ENCODE results near the gene SLC24A5. TPM values are rescaled to one million over a fixed set of nuclear protein-coding genes. Genes with fewer than 3 reads are reported as not detected.

SLC24A5 gene
- total and polyA plus RNA-seq, 7 donors, result not detected

DNA sequence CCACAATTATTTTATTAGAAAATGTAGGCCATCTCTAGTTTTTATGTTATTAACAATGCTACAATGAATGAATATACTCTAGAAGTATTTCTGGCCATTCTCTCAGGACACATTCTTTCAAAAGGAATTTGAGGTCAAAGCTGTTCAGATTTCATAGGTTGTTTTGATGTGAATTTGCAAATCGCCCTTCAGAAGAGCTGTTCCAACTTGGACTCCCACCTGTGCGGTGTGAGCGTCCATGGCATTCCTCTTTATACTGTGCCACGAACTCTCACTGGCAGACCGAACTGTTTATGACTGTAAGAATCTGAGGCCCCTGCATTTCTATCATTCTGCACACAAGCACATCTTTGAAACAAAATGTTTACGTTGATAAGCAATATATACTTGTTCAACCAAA, 18.6 kb upstream of the SLC24A5 start:
- TF ChIP-seq, protein P1, sequence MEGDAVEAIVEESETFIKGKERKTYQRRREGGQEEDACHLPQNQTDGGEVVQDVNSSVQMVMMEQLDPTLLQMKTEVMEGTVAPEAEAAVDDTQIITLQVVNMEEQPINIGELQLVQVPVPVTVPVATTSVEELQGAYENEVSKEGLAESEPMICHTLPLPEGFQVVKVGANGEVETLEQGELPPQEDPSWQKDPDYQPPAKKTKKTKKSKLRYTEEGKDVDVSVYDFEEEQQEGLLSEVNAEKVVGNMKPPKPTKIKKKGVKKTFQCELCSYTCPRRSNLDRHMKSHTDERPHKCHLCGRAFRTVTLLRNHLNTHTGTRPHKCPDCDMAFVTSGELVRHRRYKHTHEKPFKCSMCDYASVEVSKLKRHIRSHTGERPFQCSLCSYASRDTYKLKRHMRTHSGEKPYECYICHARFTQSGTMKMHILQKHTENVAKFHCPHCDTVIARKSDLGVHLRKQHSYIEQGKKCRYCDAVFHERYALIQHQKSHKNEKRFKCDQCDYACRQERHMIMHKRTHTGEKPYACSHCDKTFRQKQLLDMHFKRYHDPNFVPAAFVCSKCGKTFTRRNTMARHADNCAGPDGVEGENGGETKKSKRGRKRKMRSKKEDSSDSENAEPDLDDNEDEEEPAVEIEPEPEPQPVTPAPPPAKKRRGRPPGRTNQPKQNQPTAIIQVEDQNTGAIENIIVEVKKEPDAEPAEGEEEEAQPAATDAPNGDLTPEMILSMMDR (IDR thresholded peaks at IDR 0.05), result no peak
- Histone ChIP-seq H3K4me1 (no peaks in the 10 kb centered on the region), H3K9me3 (no peaks in the 10 kb centered on the region), H3K27me3 (ENCODE audit: insufficient read depth in 3 of 3, low read length in 2 of 3) (peaks cover 0 to 7% (median 0%) of the 10 kb centered on the region in 3 donors), H3K27ac (no peak overlapping the region), H3K36me3 (ENCODE audit: insufficient read depth in 1 of 2, low read depth in 1 of 2) (no peaks in the 10 kb centered on the region), H3K4me3 (no peak overlapping the region)
- DNase-seq, result no peak
- intact Hi-C loops (cut with DNase I), result no loop called here
- 52 to 68% (median 62%) methylated on average over 6 of the region's 6 CpGs for WGBS, 3 donors
- no peak for ATAC-seq

DNA sequence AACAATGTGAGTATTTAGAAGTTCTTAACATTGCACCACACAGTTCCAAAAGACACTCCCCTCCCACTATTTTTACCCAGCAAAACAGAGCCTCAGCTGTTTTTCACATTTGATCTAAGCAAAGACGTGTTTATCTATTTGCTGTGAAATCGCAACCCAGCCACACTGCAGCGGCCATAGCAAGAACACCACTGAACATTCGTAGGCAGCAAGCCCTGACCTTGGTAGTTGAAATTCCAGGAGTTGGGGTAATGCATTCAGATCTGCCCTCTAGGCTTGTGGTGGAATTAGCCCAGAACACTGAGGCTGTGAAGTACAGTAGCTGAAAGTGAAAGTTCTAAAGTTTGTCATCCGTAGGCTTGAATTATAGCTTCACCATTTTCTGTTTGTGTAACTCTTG, 17.1 kb upstream of the SLC24A5 start:
- intact Hi-C loops (cut with DNase I), result no loop called here

DNA sequence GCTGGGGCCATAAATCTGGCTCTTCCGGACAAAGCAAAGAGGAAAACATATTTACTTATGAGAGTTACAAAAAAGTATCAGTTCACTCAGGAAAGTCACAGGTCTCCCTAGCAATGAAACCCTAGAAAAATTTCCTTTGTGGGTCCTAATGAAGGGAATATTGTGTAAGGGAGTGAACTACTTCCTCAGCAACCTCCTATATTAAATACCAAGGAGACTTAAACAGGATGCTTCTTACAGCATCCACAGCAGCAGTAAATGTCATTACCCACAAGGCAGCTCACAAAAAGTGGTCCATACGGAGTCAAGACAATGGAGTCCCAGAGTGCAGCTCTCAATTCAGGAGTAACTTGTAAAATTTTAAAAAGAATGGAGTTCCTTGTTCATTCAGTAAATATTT, 14.9 kb upstream of the SLC24A5 start:
- 29 to 37% (median 32%) methylated on average over 2 of the region's 2 CpGs for WGBS, 3 donors
- H3K27ac ChIP-seq, result no peak overlapping the region
- H3K4me3 ChIP-seq, result no peak overlapping the region
- TF ChIP-seq, protein P1 (IDR thresholded peaks at IDR 0.05), result no peak
- no peak for DNase-seq
- no peaks in the 10 kb centered on the region for H3K9me3 ChIP-seq
- intact Hi-C loops (cut with DNase I), result no loop called here
- no peak for ATAC-seq
- H3K27me3 ChIP-seq (ENCODE audit: insufficient read depth in 3 of 3, low read length in 2 of 3), result peaks cover 0 to 8% (median 0%) of the 10 kb centered on the region in 3 donors
- no peaks in the 10 kb centered on the region for H3K36me3 ChIP-seq (ENCODE audit: insufficient read depth in 1 of 2, low read depth in 1 of 2)
- H3K4me1 ChIP-seq, result no peaks in the 10 kb centered on the region

More for the DNA sequence above, 17.1 kb upstream of the SLC24A5 start:
- ATAC-seq (no peak), DNase-seq (no peak)
- peaks cover 0 to 8% (median 0%) of the 10 kb centered on the region in 3 donors for H3K27me3 ChIP-seq (ENCODE audit: insufficient read depth in 3 of 3, low read length in 2 of 3)
- H3K4me1 ChIP-seq, result no peaks in the 10 kb centered on the region
- 63 to 70% (median 64%) methylated on average over 5 of the region's 5 CpGs for WGBS, 3 donors
- no peaks in the 10 kb centered on the region for H3K9me3 ChIP-seq
- TF ChIP-seq, protein P1 (IDR thresholded peaks at IDR 0.05), result no peak
- H3K4me3 ChIP-seq, result no peak overlapping the region
- H3K36me3 ChIP-seq (ENCODE audit: insufficient read depth in 1 of 2, low read depth in 1 of 2), result no peaks in the 10 kb centered on the region
- H3K27ac ChIP-seq, result no peak overlapping the region

DNA sequence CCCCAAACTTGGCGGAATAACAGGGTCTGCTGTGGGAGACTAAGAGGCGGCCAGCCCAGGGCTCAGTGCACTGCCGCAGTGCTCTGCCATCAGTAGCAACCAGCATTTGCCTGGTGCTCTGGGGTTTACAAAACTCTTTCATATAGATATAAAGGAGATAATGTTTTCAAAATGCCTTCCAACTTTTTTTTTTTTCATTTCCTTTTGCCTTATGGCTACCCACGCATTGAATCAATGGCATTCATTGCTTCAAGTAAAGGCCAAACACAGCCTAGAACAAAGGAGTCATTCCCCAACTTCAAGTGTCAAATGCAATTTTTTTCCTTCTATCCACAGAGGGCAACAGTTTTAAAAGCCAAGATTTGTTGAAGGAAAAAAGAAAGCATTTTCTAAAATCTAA, 11.6 kb upstream of the SLC24A5 start:
- Histone ChIP-seq H3K27me3 (ENCODE audit: insufficient read depth in 3 of 3, low read length in 2 of 3) (peaks cover 0 to 17% (median 0%) of the 10 kb centered on the region in 3 donors), H3K9me3 (no peaks in the 10 kb centered on the region), H3K4me1 (no peaks in the 10 kb centered on the region), H3K4me3 (no peak overlapping the region), H3K27ac (no peak overlapping the region), H3K36me3 (ENCODE audit: insufficient read depth in 1 of 2, low read depth in 1 of 2) (no peaks in the 10 kb centered on the region)
- DNase-seq, result no peak
- TF ChIP-seq, protein P1 (IDR thresholded peaks at IDR 0.05), result no peak
- intact Hi-C loops (cut with DNase I), result no loop called here
- ATAC-seq, result no peak
- 91 to 92% (median 91%) methylated on average over 4 of the region's 4 CpGs for WGBS, 3 donors

DNA sequence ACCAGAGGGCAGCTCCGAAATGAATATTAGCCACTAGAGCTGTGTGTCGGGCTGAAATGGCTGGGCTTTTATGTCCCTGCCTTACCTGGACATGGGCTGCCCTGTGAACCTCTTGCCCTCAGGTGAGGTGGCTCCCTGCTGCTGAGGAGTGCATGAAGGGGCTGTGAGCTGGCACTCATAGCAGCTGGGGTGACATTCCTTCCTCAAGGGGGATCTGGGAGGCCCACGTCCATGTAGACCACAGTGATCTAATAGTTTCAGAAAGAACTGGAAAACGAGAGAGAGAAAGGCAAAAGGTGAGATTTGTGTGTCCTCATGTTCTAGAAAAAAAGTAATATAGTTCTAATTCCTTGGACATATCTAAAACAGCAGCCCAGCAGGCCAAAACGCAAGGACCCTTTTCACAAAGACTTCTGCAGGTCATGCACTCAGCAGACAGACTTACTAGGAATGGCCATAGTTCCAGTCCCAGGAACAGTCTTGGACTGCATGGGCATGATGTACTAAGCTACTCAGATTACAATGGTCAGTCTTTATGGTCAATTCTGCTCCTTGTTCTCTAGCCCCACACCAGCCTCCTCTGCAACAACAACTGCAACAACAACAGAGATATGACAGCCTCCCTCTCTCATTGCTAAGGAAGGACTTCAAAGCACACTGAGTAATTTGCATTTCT, 10.8 kb upstream of the SLC24A5 start:
- intact Hi-C loops (cut with DNase I), result no loop called here
- Histone ChIP-seq H3K27ac (no peak overlapping the region), H3K27me3 (ENCODE audit: insufficient read depth in 3 of 3, low read length in 2 of 3) (peaks cover 0 to 17% (median 0%) of the 10 kb centered on the region in 3 donors), H3K9me3 (no peaks in the 10 kb centered on the region), H3K4me1 (no peaks in the 10 kb centered on the region), H3K4me3 (no peak overlapping the region), H3K36me3 (ENCODE audit: insufficient read depth in 1 of 2, low read depth in 1 of 2) (no peaks in the 10 kb centered on the region)
- no peak for ATAC-seq
- WGBS, 3 donors, result 60 to 68% (median 62%) methylated on average over 5 of the region's 5 CpGs
- TF ChIP-seq, protein P1 (IDR thresholded peaks at IDR 0.05), result no peak
- no peak for DNase-seq
